Measurements from ENCODE around the gene PRMT7. TPM values are rescaled to one million over a fixed set of nuclear protein-coding genes. Genes with fewer than 3 reads are reported as not detected.
A peak's percentile ranks its signal among the peaks of the same experiment; 100 is the strongest.

PRMT7 gene
- total RNA-seq, 1 donor from 2014 or later = 71.9 TPM

- Mint-ChIP-seq H3K36me3 (ENCODE audit: low read depth) (no peaks in the 10 kb centered on the region), H3K27me3 (ENCODE audit: low read depth) (peaks cover 6% of the 10 kb centered on the region), H3K27ac (ENCODE audit: unreplicated experiment) (no peak overlapping the region), H3K4me1 (peaks cover 16% of the 10 kb centered on the region), H3K9me3 (no peaks in the 10 kb centered on the region), H3K4me3 (no peak overlapping the region)
- no peak for DNase-seq (ENCODE audit: low read depth, low spot score)
- TF ChIP-seq CTCF (conservative IDR thresholded peaks at IDR 0.05) = no peak
These were observed 92.9 kb downstream of the PRMT7 start for GRCh38 chr16:68403704-68404103.

DNA sequence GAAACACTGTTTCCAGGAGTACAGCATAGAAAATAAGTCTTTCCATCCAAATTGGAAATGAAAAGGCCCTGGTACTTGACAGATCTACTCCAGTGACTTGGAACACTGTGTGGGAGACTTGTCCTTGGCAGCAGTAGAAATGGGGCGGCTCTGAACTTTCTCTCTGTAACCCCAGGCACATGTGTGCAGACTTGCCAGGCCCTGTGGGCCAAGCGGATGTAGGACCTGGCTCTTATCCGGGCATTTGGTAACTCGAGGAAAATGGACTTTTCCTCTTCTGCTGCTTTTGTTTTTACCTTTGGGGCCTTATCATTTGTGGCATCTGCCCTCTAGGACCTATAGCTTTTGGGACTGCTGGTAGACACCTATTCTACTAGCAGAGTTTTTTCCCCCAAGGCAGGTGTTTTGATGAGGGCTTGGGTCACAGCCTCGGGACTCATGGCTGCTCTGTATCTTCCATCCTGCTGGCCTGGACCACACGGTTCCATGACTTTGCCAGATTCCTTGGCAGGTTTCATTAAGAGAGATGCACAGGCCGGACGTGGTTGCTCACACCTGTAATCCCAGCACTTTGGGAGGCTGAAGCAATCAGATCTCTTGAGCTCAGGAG lies 94.0 kb downstream of the PRMT7 start:
- H3K27ac Mint-ChIP-seq (ENCODE audit: unreplicated experiment) = no peak overlapping the region
- peaks cover 6% of the 10 kb centered on the region for H3K27me3 Mint-ChIP-seq (ENCODE audit: low read depth)
- H3K36me3 Mint-ChIP-seq (ENCODE audit: low read depth) = no peaks in the 10 kb centered on the region
- H3K9me3 Mint-ChIP-seq = no peaks in the 10 kb centered on the region
- H3K4me1 Mint-ChIP-seq = peaks cover 22% of the 10 kb centered on the region
- H3K4me3 Mint-ChIP-seq = no peak overlapping the region
- DNase-seq (ENCODE audit: low read depth, low spot score) = no peak
- no peak for TF ChIP-seq CTCF (conservative IDR thresholded peaks at IDR 0.05)

- peaks cover 6% of the 10 kb centered on the region for H3K27me3 Mint-ChIP-seq (ENCODE audit: low read depth)
- peak overlapping the region; percentile 3 for H3K4me3 Mint-ChIP-seq
- no peaks in the 10 kb centered on the region for H3K36me3 Mint-ChIP-seq (ENCODE audit: low read depth)
- TF ChIP-seq CTCF (conservative IDR thresholded peaks at IDR 0.05) = no peak
- peaks cover 22% of the 10 kb centered on the region for H3K4me1 Mint-ChIP-seq
- no peak for DNase-seq (ENCODE audit: low read depth, low spot score)
- H3K27ac Mint-ChIP-seq (ENCODE audit: unreplicated experiment) = peak overlapping the region; percentile 15
- H3K9me3 Mint-ChIP-seq = no peaks in the 10 kb centered on the region
These were observed 95.8 kb downstream of the PRMT7 start for GRCh38 chr16:68406458-68407152.

Other genes starting within 250 kb of the PRMT7 start
- 64.9 and 71.7 TPM in 2 replicates for gene NFATC3, start 225.6 kb upstream of the PRMT7 start, total RNA-seq
- gene ESRP2, start 74.9 kb upstream of the PRMT7 start, total RNA-seq = 0.09 and 0.23 TPM in 2 replicates
- gene PLA2G15, start 65.6 kb upstream of the PRMT7 start, total RNA-seq = 10.7 and 13.6 TPM in 2 replicates
- 39.2 and 41.7 TPM in 2 replicates for gene SLC7A6, start 46.5 kb upstream of the PRMT7 start, total RNA-seq
- 21.3 and 23.8 TPM in 2 replicates for gene SLC7A6OS, start 73 bp upstream of the PRMT7 start, total RNA-seq
- 3.2 and 3.8 TPM in 2 replicates for gene SMPD3, start 137.5 kb downstream of the PRMT7 start, total RNA-seq
- 56.2 and 56.4 TPM in 2 replicates for gene ZFP90, start 228.3 kb downstream of the PRMT7 start, total RNA-seq